Measurements from ENCODE around the gene STK11.
"Not testable (repeated sequence)": the region's sequence is repeated elsewhere in the genome, so short reads cannot be mapped to it uniquely, and the experiment has no call there.

STK11 gene

DNA sequence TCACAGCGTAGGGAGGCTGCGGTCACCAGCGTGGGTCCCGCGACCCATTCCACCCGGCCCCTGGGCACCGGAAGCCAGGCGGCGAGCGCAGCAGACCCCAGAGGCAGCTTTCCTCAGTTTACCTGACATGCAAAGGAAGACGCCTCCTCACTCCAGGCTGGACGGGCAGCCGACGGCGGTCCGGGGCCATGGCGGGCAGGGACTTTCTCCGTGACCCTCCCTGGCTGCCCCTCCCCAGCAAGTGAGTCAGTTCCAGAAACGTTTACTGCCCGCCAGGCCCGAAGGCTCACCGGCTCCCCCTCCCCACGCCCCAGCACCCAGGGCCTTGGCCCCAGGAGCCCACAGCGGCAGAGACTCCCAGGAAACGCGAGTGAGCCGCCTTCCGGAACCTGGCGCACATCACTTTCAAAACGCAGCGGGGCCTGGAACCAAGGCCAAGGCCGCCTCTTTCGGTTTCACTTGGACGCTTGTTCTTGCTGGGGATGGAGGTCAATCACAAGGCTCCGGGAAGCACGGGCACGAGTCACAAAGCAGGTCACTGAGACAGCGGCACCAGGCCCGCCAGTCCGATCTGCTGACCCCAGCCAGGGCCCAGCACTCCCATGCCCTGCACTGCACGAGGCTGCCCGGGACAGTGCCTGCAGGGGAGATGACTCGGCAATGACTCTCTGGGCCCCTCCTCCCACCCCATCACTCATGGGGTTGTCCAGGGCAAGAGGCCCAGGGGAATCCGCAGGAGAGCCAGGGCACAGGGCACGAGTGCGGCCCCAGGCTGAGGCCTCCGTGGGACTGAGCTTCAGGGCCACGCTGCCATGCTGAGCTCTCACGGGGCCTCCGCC lies 36.8 kb upstream of the STK11 start:
- peak in 21 of 56 donors; percentile 6 to 62 (median 33) for DNase-seq

DNA sequence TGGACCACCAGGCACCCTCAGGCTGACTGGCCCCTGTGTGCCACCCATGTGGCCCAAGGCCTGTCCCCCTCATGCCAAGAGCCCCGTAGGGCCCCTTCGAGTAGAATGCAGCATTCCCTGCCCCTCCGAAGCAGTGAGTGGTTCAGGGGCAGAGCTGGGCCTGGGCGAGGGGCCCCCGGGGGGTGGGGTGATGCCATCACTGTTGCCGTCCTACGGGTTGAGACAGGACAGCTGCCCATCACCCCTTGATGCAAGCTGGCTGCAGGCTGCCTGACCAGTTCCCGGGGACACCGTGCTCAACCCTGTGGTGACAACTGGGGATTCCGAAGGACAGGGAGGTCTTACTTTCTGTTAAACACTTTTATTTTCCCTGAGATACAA lies 36.2 kb upstream of the STK11 start:
- DNase-seq = no peak

DNA sequence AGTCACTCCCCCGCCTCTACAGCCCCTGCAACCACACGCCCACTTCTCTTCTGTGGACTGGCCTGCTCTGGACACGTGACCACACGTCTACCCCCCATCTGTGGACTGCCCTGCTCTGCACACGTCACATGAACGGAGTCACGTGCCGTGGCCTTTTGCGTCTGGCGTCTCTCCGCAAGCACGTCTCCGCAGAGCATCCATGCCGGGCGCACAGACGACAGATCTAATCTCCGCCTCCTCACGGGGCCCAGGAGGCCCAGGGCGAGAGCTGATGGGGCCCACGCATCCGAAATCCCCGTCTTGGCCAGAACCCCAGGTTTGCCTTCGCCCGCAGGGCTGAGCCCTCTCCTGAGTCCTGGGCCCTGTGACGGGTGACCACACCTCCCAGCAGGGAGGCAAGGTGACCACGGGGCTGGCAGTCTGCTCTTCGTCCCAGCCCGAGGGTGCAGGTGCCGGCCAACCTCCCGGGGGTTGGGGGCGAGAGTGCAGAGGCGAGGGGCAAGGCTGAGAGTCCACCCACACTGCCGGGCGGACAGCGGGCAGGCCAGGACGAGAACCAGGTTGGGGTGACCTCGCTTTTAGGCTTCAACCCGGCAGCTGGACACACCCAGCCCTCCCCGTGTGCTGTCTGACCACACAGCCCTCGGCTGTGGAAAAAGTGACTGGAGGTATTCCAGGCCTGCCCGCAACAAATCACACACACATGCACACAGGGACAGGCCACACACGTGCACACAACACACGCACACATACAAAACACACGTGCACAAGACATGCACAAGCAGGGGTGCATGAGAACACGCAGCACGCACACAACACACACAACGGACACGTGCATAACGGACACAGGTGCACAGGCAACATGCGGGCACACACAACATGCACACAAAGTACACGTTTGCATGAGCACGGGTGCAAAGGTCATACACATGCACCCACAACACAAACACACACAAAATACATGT lies 35.4 kb upstream of the STK11 start:
- DNase-seq = peak in 3 of 56 donors; percentile 9 to 15 (median 14)

DNA sequence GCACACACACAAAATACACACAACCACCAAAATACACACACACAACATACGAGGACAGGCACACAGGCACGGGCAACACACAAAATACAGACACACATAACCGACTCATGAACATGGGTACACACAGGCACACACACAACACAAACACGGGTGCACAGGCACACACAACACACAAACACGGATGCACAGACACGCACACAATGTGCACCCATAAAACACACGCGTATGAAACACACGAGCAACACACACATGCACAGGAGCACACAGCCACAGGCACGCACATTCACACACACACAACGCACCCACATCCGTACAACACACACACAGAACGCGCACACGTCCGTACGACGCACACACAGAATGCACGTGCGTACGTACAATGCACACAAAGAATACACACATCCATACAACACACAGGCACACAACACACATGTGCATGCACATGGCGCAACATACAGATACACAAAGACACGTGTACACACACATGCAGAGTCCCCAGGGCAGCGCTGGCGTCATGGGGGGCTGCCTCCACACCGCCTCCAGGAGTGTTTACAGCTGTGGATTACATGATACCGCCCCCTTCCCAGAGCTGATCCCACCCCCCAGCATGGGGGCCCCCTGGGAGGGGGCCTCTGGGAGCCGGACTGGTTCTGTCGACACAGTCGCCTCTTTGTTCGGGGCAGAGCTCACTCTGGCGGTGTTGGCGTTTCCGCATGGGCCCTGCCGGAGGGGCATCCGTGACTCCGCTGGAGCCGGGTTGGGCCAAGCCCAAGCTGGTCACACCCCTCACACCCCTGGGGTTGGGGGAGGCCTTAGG lies 34.4 kb upstream of the STK11 start:
- DNase-seq = peak in 17 of 56 donors; percentile 5 to 58 (median 21)

DNA sequence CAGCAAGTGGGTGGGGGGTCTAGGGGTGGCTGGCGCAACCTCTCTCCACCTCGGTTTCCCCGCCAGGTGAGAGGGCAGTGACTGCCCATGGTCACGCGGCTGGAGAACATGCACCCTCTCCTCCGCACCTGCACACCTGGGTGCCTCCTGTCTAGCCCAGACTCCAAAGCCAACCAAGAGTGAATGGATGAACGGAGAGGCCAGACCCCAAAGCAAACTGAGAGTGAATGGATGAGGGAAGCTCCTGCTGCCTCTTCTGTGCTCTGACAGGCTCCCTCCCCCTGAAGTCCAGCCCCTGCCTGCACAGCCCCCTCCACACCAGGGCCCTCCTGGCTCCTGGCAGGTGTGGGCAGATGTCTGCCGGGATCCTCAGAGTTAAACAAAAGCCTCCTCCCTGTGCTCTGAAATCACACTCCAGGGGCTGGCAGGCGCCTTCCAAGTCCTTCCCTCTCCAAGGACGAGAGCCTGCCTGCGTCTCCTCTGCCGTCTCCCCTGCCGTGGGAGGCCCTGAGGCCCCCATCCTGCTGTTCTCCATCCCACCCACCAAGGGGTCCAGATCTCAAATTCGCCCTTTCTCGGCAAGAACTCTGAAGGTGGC lies 33.7 kb upstream of the STK11 start:
- peak in 3 of 56 donors; percentile 31 to 41 (median 37) for DNase-seq

DNA sequence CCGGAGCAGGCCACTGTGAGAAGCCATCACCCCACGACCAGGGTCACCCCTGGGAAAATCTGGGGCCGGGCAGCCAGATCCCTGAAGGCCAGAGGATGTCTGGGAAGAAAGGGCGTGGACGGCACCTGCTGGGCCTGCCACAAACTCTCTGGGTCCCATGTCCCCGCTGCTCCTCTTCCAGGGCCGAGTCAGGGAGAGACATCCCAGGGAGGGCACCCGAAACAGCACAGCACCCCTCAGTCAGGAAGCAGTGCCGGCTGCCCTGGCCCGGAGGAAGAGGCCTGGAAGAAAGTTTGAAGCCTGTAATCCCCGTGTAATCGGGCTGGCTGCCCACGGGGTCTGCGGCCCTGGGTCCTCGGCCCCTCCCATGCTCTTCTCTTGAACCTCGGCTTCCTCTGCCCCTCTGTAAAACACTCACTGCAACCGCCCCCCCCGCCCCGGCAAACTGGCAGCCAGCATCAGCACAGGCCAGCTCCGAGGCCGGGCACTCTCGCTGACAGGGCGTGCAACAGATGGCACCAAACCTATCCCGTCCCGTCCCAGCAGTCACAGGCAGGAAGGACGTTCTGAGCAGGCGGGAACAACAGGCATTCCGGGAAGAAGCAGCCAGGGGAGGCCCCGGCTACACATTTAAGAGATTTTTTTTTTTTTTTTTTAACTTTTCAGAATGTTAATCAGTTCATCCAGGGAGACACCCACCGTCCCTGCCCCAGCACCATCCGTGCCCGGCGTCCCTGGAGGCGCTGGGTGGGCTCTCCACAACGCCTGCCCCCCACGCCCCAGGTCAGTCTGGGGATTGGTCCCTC lies 33.0 kb upstream of the STK11 start:
- DNase-seq = peak in 21 of 56 donors; percentile 4 to 58 (median 28)

DNA sequence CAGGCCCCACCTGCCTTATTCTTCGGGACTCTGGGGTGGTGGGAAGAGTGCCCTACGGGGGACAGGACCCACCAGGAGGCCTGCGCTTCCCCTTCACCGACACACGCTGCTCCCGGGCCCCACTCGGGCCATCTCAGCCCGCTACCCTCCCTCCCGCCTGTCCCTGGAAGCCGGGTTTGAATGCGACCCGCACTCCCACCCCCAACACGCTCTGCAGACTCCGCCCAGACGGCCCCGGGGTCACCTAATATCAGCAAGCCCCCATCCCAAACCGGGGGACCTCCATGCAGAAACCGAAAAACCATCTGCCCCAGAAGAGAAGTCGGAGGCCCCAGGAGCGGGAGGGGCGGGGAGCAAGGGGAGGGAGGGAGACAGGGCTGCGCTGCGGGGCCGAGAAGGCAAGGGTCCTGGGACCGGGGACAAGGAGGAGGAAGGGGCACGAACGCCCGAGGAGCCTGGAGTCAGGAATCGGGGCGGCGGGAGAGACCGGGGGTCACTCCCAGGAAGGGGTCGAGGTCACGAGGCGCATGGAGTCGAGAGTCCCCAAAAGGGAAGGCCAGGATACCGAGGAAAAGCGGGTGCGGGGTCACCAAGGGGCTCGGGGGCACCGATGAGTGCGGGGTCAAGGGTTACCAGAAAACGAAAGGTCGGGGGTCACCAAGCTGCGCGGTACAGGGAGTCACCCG lies 32.3 kb upstream of the STK11 start:
- peak in 1 of 56 donors; percentile 46 for DNase-seq

DNA sequence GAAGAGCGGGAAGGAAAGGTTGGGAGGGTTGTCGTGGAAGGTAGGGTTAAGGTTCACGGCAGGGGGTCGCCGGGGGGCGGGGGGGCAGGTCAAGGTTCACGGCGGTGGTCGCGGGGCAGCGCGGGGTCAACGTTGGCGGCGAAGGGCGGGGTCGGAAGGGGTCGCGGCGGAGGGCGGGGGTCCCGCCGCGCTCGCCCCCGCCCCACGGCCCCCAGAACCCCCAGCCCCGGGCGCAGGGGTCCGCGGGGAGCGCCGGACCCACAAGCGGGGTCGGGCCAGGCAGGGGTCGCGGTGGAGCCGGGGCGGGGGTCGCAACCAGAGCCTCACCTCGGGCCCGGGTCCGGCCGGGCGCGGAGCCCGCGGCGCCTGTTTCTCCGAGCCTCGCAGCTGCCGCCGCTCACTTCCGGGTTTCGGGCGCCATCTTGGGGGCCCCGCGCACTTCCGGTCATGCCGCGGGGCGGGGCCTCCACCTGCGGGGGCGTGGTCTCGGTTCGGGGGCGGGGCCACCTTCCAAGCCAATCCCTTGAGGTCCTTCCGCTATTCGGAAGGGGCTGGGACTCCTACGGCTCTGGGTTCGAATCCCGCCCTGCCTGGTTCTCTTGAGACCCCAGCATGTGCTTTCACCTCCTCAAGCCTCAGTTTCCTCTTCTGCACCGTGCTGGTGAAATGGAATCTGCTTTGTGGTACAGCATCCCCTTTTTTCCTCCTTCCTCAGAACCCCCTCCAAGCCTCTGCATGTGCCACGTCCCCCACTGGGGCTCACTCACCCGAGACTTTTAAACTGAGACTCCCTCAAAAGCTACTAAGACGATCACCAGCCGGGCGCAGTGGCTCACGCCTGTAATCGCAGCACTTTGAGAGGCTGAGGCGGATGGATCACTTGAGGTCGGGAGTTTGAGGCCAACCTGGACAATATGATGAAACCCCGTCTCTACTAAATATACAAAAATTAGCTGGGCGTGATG lies 31.5 kb upstream of the STK11 start, which contains the start of gene SBNO2:
Gene SBNO2 (minus strand): TSS at position 424 of the 965 bp plus-strand sequence. CDS start 19,992 bp downstream, outside the sequence.
- peak in 53 of 56 donors; percentile 14 to 87 (median 61) for DNase-seq

DNA sequence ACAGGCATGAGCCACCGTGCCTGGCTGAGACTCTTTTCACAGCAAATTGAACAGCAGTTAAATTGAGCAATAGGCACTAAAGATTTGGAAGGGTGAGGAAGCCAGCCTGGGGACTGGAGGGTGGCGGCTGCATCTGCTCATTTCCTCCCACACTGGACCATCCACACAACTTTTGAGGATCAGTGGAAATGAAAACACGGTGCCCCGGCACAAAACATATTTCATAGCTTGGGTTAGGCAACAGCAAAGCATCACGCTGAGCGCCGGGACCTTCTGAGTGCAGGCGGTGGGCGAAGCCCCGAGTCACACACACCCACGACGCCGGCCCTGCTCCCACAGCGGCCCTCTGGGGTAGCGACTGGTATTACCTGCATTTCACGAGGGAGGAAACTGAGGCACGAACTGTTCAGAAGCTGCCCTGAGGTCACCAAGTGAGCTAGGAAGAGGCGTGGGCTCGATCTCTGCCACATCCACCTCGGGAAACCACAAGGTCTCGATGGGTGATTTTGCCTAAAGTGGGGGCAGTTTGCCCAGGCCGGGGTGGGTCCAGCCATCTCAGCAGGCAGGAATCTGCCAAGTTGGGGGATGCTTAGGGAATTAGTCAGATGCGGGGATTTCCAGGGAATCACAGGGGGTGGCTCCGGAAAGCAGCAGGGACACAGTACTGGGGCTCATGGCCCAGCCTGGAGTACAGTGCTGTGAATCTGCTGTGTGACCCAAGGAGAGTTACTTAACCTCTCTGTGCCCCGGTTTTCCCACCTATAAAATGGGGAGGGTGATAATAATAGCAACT lies 28.1 kb upstream of the STK11 start:
- peak in 1 of 56 donors; percentile 12 for DNase-seq

DNA sequence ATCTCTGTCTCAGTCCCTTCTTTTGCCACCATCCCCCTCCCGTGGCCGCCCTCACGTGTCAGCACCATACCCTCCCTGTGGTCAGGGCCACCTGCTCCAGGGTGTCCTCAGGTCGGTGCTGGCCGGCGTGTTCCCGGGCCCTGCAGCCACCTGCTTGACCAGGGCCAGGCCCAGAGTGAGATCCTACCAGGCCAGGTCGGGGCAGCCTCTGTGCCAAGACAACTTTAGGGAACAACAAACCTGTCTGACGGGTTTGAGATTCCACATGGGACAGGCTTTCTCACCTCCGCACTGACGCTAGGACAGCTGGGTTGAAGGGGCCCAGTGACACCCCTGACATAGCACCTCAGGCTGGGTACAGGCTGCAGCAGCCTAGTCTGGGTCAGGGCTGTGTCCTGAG lies 24.0 kb upstream of the STK11 start:
- DNase-seq = no peak

DNA sequence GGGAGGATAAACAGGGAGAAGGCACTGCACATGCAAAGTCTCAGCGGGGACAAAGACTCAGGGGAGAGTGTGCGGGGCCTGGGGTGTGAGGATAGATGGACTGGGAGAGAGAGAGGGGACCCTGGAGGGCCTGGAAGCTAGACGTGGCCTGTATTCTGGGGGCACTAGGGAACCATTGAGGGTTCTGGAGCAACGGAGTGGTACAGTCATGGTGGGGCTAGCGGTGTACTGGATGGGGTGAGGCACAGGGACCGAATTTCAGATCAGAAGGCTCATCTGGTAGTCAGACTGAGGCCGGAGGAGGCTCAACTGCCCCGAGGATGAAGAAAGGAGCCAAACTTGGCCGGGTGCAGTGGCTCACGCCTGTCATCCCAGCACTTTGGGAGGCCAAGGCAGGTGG lies 23.5 kb upstream of the STK11 start:
- DNase-seq = no peak

DNA sequence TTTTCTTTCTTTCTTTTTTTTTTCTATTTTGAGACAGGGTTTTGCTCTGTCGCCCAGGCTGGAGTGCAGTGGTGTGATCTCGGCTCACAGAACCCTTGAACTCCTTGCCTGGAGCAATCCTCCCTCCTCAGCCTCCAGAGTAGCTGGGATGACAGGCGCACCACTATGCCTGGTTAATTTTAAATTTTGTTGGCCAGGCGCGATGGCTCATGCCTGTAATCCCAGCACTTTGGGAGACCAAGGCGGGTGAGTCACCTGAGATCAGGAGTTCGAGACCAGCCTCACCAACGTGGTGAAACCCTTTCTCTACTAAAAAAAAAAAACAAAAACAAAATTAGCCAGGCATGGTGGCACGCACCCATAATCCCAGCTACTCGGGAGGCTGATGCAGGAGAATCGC lies 22.9 kb upstream of the STK11 start:
- no peak for DNase-seq

DNA sequence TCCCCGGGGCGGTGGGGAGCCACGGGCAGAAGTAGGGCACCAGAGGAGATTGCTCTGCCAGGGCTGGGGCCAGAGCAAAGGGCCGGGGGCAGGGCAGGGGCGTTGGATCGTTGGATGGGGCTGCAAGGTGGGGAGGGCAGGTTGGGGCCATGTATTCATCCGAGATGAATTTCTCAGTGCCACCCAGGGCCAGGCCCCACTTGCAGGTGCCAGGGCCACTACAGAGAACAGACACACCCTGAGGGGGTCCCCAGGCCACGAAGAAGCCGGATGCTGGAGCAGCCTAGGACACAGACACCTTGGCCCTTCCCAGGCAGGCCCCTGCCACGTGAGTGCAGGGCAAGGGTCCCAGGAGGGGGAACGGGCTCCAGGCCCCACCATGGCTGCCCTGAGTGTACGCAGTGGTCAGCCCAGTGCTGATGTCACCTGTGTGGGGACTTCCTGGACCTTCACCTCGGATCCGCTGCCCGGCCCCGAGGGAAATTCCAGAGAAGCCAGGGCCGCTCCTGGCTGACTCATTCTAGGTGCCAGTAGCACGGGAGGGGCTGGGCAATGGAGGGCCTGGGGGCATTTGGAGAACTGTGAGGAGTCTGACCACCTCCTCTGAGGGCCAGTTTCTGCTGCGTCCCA lies 21.9 kb upstream of the STK11 start:
- no peak for DNase-seq

DNA sequence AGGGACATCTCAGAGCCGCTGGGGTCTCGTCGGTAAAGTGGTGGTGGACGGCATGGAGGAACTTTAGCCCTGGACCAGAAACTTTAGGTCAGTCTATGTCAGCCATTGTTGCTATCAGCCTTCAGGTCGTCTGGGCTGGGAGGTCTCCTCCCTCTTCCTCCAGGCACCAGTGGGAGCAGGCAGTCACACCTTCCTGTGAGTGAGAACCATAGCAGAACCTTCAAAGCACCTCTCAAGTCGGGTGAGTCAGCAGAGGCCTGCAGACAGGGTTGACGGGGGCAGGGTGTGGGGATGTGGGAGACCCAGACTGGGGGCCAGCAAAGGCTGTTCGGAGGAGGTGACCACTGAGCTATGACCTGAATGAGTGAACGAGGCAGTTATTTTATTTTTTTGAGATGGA lies 16.2 kb upstream of the STK11 start:
- no peak for DNase-seq

DNA sequence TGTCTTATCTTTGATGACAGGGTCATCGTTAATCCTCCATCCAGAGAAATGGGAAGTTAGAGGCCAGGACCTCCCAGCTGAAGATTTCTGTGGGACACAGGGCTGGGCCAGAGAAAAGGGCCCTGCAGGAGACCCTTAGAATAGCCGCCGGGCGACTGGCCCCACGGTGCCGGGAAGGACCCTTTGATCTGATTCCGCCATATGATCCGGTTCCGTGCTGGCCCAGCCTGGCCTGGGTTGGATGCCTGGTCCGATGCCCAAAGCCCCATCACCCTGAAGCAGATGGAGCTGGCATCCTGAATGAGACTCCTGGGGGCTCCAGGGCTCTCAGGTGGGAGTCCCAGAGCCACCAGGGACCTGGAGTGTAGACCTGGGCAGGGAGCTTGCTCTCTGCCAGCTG lies 6.0 kb upstream of the STK11 start:
- DNase-seq = no peak

DNA sequence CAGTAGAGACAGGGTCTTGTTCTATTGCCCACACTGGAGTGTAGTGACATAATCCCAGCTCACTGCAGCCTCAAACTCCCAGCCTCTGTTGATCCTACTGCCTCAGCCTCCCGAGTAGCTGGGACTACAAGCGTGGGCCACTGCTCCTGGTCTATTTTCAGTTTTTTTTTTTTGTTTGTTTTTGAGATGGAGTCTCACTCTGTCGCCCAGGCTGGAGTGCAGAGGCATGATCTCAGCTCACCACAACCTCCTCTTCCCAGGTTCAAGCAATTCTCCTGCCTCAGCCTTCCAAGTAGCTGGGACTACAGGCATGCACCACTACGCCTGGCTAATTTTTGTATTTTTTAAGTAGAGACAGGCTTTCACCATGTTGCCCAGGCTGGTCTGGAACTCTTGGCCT lies 5.0 kb upstream of the STK11 start:
- DNase-seq = not testable (repeated sequence)
